ENCODE measurements around the gene FURIN. TPM values are rescaled to one million over a fixed set of nuclear protein-coding genes. Genes with fewer than 3 reads are reported as not detected.

The FURIN gene
- total and polyA plus RNA-seq, 2 of the 4 experiments (the other 2 are of a cell fraction), result 34.8 to 54.3 TPM

DNA sequence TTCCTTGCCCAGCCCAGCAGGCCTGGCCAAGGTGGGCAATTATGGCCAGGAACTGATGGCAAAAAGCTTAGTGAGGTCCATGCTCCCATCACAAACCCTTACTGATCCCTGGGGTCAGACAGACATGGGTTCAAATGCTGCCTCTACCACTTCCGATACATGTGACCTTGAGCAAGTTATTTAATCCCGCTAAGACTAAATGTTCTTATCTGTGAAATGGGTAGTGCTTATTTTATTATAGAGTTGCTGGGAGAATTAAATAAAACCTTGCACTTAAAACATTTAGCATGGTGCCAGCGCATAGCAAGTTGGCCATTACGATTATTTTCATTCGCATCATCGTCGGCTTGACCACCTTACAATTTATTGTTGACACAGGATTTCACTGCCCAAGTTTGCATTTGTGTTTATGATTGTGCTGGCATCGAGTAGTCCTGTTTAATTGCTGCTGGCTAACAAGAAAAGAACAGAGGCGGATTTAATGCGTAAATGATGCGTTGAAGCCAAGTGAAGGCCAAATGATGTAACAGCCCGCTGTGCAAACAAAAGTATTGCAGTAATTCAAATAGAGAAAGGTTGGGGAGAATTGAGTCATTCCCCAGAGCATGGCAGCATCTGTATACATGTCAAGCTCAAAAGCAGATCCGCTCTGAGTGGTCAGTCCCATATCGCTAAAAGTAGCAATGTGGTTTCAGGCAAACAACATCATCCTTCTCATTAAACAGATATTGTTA, 7.3 kb upstream of the FURIN start:
- Histone ChIP-seq H3K18ac (ENCODE audit: low read depth, low read length) (no peak overlapping the region), H2AK9ac (replicated peaks; ENCODE audit: low read depth, low read length, poor library complexity) (no peak overlapping the region), H3K14ac (replicated peaks; ENCODE audit: low read depth, low read length) (no peak overlapping the region), H3K36me3 (ENCODE audit: control insufficient read depth, insufficient read depth, low read length) (no peaks in the 10 kb centered on the region), H4K5ac (ENCODE audit: low read depth, low read length) (no peak overlapping the region), H3K4me1 (ENCODE audit: control insufficient read depth, insufficient read depth, low read length) (peaks cover 6% of the 10 kb centered on the region), H2AFZ (replicated peaks; ENCODE audit: low read length, poor library complexity) (no peak overlapping the region), H3K27me3 (ENCODE audit: control insufficient read depth, insufficient read depth, low read length) (no peaks in the 10 kb centered on the region; the same call in 1 of the 2 replicates), H3K4me3 (ENCODE audit: insufficient read depth, low read depth, low read length) (no peak overlapping the region), H4K91ac (ENCODE audit: insufficient read depth, low read depth, low read length) (no peak overlapping the region), H2BK20ac (ENCODE audit: low read depth, low read length) (no peak overlapping the region), H2BK5ac (ENCODE audit: low read depth, low read length, poor library complexity, severe bottlenecking) (no peak overlapping the region), H3K23ac (ENCODE audit: low read depth, low read length) (no peak overlapping the region), H3K9me3 (ENCODE audit: control insufficient read depth, insufficient read depth, low read length) (no peaks in the 10 kb centered on the region), H2BK120ac (ENCODE audit: low read depth, low read length) (no peak overlapping the region), H2BK15ac (ENCODE audit: low read depth, low read length) (no peak overlapping the region), H4K20me1 (ENCODE audit: insufficient read depth, low read length) (no peaks in the 10 kb centered on the region), H2AK5ac (ENCODE audit: low read depth, low read length) (no peak overlapping the region), H3K27ac (ENCODE audit: insufficient read depth, low read length) (no peak overlapping the region), H3K4me2 (ENCODE audit: low read depth, low read length) (no peak overlapping the region), H3K9me1 (ENCODE audit: insufficient read depth, low read length) (peaks cover 3% of the 10 kb centered on the region; the same call in 1 of the 2 replicates), H3K79me1 (ENCODE audit: low read depth in 1 of 2, low read length in 2 of 2) (no peaks in the 10 kb centered on the region), H3K4ac (ENCODE audit: low read depth, low read length) (no peak overlapping the region), H3K9ac (ENCODE audit: low read depth, low read length) (no peak overlapping the region), H4K8ac (ENCODE audit: low read depth in 2 of 2, low read length in 2 of 2) (no peak overlapping the region), H3K56ac (ENCODE audit: extremely low read depth, insufficient read depth, low read length) (no peak overlapping the region)
- ChIA-PET CTCF (no interaction called here), POLR2A (ENCODE audit: unreplicated experiment) (no interaction called here)
- ATAC-seq (ENCODE audit: low read depth), result no peak
- BruUV-seq (replicated peaks), result no TSS peak
- intact Hi-C loops (cut with micrococcal nuclease) (no loop called here), in situ Hi-C loops (cut with MboI; ENCODE audit: low sequenced_read_pairs) (no loop called here), dilution Hi-C loops (cut with HindIII; ENCODE audit: low sequenced_read_pairs, unreplicated experiment) (no loop called here)
- TF ChIP-seq BHLHE40 (IDR thresholded peaks at IDR 0.05; ENCODE audit: low read depth, low read length), result no peak
- no peak for TF ChIP-seq RAD21 (IDR thresholded peaks at IDR 0.05; ENCODE audit: low read length)
- TF ChIP-seq MAFK (IDR thresholded peaks at IDR 0.05; ENCODE audit: low read depth, low read length), result no peak
- no peak for TF ChIP-seq CHD1 (IDR thresholded peaks at IDR 0.05; ENCODE audit: low read depth, low read length)
- TF ChIP-seq RFX5 (IDR thresholded peaks at IDR 0.05; ENCODE audit: low read depth, low read length), result no peak
- no peak for TF ChIP-seq FOS (IDR thresholded peaks at IDR 0.05; ENCODE audit: low read depth, low read length)
- TF ChIP-seq, protein P1, sequence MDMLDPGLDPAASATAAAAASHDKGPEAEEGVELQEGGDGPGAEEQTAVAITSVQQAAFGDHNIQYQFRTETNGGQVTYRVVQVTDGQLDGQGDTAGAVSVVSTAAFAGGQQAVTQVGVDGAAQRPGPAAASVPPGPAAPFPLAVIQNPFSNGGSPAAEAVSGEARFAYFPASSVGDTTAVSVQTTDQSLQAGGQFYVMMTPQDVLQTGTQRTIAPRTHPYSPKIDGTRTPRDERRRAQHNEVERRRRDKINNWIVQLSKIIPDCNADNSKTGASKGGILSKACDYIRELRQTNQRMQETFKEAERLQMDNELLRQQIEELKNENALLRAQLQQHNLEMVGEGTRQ (IDR thresholded peaks at IDR 0.05; ENCODE audit: low read depth, low read length), result no peak
- no peak for TF ChIP-seq POLR2A (IDR thresholded peaks at IDR 0.05; ENCODE audit: low read depth, low read length)
- TF ChIP-seq MXI1 (IDR thresholded peaks at IDR 0.05; ENCODE audit: borderline replicate concordance, low read depth, low read length), result no peak
- no peak for TF ChIP-seq NFE2L2 (IDR thresholded peaks at IDR 0.05; ENCODE audit: low read depth, low read length)
- TF ChIP-seq CEBPB (IDR thresholded peaks at IDR 0.05; ENCODE audit: low read depth, low read length), result no peak
- no peak for TF ChIP-seq RCOR1 (IDR thresholded peaks at IDR 0.05; ENCODE audit: insufficient replicate concordance, low read length)
- TF ChIP-seq MAZ (IDR thresholded peaks at IDR 0.05; ENCODE audit: borderline replicate concordance, low read depth, low read length), result no peak
- TF ChIP-seq SMC3 (IDR thresholded peaks at IDR 0.05; ENCODE audit: low read depth, low read length), result no peak
- TF ChIP-seq ELK1 (IDR thresholded peaks at IDR 0.05; ENCODE audit: borderline replicate concordance, low read depth, low read length), result no peak
- no peak for TF ChIP-seq CTCF (conservative IDR thresholded peaks at IDR 0.05; ENCODE audit: low read depth, low read length)
- no peak for DNase-seq
- WGBS, 2 experiments (ENCODE audit: extremely low coverage in 2 of 2, insufficient read length in 1 of 2), result 62% methylated on average over 4 of the region's 14 CpGs; no CpG with 5 or more reads in 1 of the 2 experiments

Data from IMR-90 (cell line).